GM13977 (cell line): ENCODE results near the gene LCN1.

Source experiments
- DNase-seq: peaks from one replicate; pipeline ENCODE4 v3.0.0; 2012; ENCODE audit warnings: low spot score
- in situ Hi-C: fragments of 300-500 bp; cut with MboI; formaldehyde crosslinking; loops from one replicate; pipeline ENCODE4 v1.12.0; 2022; ENCODE audit warnings: low sequenced_read_pairs, low pct_unique_long_range_greater_than_20kb, mixed read lengths, inconsistent platforms; ENCODE audit not compliant: unreplicated experiment
- TF ChIP-seq, protein P1 (sequence below): IDR thresholded peaks from 2 replicates; pipeline ENCODE4 v1.5.1; 2012; ENCODE audit warnings: mild to moderate bottlenecking, control low read depth; ENCODE audit not compliant: insufficient read depth; ENCODE audit errors: extremely low read depth, missing control alignments

Gene LCN1

DNA sequence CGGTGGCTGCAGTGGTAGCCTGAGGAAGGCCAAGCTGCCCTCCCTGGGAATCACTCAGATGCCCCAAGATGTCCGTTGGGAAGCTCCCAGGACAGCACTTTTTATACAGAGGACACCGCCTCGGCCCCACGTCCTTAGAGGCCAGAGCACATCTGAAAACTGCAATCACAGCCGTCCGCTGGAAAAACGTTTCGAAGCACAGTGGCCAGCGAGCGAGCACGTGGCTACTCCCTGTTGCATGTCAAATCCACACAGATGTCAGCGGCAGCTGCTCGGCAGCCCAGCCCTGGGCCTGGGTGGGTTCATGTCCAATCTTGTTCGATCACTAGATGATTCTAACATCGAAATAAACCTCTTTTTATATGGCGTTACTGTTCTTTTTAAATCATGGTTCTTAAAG is 32.7 kb upstream of the LCN1 start:
- no peak for DNase-seq
- TF ChIP-seq, protein P1, sequence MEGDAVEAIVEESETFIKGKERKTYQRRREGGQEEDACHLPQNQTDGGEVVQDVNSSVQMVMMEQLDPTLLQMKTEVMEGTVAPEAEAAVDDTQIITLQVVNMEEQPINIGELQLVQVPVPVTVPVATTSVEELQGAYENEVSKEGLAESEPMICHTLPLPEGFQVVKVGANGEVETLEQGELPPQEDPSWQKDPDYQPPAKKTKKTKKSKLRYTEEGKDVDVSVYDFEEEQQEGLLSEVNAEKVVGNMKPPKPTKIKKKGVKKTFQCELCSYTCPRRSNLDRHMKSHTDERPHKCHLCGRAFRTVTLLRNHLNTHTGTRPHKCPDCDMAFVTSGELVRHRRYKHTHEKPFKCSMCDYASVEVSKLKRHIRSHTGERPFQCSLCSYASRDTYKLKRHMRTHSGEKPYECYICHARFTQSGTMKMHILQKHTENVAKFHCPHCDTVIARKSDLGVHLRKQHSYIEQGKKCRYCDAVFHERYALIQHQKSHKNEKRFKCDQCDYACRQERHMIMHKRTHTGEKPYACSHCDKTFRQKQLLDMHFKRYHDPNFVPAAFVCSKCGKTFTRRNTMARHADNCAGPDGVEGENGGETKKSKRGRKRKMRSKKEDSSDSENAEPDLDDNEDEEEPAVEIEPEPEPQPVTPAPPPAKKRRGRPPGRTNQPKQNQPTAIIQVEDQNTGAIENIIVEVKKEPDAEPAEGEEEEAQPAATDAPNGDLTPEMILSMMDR = no peak
- in situ Hi-C loops = no loop called here

DNA sequence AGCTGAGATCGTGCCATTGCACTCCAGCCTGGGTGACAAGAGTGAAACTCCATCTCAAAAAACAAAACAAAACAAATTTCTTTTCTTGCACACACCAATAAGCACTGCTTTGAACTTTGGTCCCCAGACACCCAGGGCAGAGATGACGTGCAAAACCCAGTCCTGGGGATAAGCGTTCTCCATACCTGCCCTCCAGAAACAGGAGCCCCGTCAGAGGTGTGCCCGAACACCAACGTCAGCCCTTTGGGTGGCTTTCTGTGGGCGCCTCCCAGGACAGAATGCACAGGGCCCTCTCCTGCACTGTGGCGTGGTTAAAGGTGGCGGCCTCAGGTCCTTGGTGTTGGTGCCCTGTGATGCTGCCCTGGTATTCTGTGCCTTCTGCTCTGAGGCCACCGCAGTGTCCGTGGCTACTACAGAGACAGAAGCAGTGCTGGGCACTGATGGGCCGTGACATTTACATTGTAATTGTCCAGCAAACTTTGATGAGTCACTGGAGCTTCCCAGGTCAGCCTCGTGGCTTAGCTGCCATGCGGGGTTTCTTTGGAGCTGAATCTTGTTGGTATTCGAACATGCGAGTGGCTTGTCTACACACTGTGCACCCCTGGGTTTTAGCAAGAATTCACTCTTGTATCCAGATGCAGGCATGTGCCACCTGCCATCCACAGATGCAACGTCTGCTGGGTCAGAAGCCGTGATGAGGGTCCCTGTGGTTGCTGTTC is 31.9 kb upstream of the LCN1 start:
- no peak for DNase-seq
- TF ChIP-seq, protein P1 = no peak
- in situ Hi-C loops = no loop called here

DNA sequence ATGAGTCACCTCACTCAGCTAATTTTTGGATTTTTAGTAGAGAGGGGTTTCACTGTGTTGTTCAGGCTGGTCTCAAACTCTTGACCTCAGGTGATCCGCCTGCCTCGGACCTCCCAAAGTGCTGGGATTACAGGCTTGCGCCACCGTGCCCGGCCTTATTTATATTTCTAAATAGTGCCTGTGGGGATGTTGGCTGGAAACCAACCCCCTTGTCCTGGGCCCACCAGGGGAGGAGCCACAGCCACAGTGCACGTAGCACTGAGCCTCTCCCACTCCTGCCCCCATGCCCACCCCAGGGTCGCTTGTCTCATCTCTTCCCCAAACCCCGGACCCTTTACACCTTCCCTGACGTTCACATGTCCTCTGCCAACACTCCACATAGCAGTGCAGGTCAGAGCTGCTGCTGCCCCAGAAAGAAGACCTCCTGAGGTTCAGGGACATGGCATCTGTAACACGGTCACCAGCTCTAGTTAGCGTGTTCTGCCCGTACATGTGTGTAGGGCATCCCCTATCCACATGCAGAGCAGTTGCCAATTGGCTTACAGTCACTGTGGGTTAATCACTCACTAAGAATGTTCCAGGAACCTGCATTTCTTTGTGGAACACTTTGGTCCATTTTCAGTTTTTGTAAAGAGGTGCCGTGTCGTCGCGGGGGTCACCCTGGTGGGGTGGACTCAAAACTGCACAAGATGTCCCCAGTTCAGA is 30.9 kb upstream of the LCN1 start:
- TF ChIP-seq, protein P1 = no peak
- DNase-seq = no peak
- in situ Hi-C loops = no loop called here

DNA sequence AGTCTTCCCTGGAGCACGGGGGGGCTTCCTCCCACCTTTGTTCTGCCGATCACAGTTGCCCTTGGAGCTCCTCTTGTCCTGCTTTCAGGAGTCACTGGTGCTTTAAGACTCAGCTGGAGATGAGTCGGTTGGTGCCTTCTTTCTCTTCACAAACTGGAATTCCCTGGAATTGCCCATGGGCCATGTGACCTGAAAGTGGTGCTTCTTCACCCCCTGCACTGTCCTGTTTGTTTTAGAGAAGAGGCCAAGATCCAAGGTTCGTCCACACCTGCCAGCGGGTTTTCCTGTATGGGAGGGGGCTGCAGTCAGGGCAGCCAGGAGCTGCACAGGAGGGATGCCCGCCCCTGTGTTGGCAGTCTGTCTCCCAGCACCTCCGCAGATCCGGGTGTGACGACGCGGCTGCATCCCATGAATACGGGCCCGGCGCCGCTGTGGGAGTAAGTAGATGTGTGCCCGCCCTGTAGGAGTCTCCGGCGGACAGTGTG is 30.2 kb upstream of the LCN1 start:
- no peak for DNase-seq
- TF ChIP-seq, protein P1 = no peak
- in situ Hi-C loops = no loop called here

DNA sequence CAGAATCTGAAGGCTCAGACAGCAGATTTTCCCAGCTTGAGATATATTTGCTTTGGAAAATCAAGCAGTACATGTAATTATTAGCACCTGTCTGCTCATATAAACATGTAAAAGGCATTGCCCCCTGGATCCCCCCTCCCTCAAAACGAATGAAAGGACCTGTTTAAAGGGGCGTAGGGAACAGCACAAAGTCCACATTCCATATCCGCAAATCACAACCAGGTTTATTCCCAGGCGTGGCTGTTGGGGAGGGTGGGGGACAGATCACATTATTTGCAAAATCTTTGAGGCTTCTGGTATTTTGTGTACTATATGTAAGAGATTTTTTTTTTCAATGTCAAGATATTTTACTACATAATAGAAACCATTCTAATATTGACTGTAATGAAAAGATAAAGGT is 29.5 kb upstream of the LCN1 start:
- no peak for DNase-seq
- TF ChIP-seq, protein P1 = no peak
- in situ Hi-C loops = no loop called here

DNA sequence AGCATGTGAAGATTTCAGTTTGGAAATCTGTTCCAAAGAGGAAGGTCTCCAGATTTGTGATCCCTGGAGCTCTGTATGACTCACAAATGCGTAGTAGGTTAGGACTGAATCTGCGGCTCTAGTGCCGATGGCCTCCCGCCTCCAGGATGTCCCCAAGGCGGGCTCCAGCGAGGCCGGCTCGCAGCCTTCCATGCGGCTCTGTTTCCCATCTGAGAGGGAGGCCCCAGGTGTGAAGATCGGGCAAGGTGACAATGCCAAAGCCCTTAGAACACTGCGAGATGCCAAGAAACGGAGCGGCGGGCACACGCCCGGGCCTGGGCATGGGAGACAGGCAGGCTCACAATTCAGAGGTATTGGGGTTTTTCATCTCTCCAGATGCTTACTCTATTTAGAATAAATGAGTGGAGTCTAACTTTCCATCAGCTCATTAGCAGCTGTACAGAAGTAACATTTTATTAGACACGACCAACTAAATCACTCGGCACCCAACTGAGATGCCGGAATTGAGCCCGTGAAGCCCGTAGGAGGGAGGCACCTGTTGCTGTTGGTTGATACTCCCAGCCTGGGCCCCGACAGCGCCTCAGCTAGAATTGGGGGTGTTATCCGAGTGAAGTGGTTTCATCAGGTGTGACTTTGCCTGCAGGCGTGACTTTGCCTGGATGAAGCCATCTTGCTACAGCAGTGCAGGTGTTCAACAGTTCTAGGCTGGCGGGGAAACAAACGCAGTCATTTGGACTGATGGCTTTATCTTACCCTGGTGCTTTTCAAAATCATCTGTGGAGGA is 28.2 kb upstream of the LCN1 start:
- in situ Hi-C loops = no loop called here
- TF ChIP-seq, protein P1 = no peak
- DNase-seq = no peak
